Left lung (tissue), 10 donors: Measurements from ENCODE around the gene LRRC3B. TPM values are rescaled to one million over a fixed set of nuclear protein-coding genes. Genes with fewer than 3 reads are reported as not detected.

ENCODE experiments used
- ATAC-seq: fragments of 200-7000 bp; cut with Tn5 transposase; one replicate; pipeline ENCODE4 v1.9.1; 2020; ENCODE audit warnings: moderate library complexity
- DNase-seq, 4 donors: peaks; one replicate each; pipeline ENCODE4 v3.0.0-alpha.2; 2013 to 2020
- H3K27ac ChIP-seq, 2 donors: fragments of 200-600 bp; sonication (generic) in 1 of 2; one replicate each; pipeline versions ENCODE4 v1.5.0 to v1.8.0; 2020 to 2021
- H3K27me3 ChIP-seq, 2 donors: fragments of 200-600 bp; sonication (generic) in 1 of 2; one replicate each; pipeline versions ENCODE4 v1.5.0 to v1.8.0; 2020 to 2021
- H3K36me3 ChIP-seq, 2 donors: fragments of 200-600 bp; sonication (generic) in 1 of 2; one replicate each; pipeline versions ENCODE4 v1.5.0 to v1.8.0; 2020 to 2021
- H3K4me1 ChIP-seq, 2 donors: fragments of 200-600 bp; one replicate each; pipeline ENCODE4 v1.8.0; 2021
- H3K4me3 ChIP-seq, 2 donors: fragments of 200-600 bp; sonication (generic) in 1 of 2; one replicate each; pipeline versions ENCODE4 v1.5.0 to v1.8.0; 2020 to 2021; ENCODE audit warnings: mild to moderate bottlenecking in 1 of 2
- H3K9me3 ChIP-seq, 2 donors: fragments of 200-600 bp; sonication (generic) in 1 of 2; one replicate each; pipeline versions ENCODE4 v1.5.0 to v1.8.0; 2020 to 2021
- intact Hi-C, 2 donors: fragments of 100-400 bp; cut with DNase I; formaldehyde crosslinking; loops; one replicate each; pipeline versions ENCODE4 v1.11.2 to v1.14.2; 2022
- polyA plus RNA-seq, 6 donors: library from polyadenylated mRNA; unstranded; fragments of 120-200 nt; gene quantifications; one replicate each; pipeline ENCODE4 v1.2.1, GENCODE V29; 2013; ENCODE audit not compliant: insufficient read length in 6 of 6
- total RNA-seq, 2 donors: library from RNA; stranded (reverse); fragmentation: NEBNext Ultra II Directional; extraction: Animal tissue kit (Norgen Biotek cat#: 25700); gene quantifications; one replicate each; pipeline ENCODE4 v1.2.1, GENCODE V29; 2021
- TF ChIP-seq, protein P1 (sequence below), 2 donors: fragments of 200-600 bp; sonication (generic) in 1 of 2; IDR thresholded peaks; one replicate each; pipeline versions ENCODE4 v1.5.0 to v1.8.0; 2021; ENCODE audit warnings: antibody characterized with exemption in 2 of 2
- donor health status: DM: no; HTN: yes; CAD: no.
- donor health status: DM: no; HTN: no; CAD: no.

LRRC3B gene
- total and polyA plus RNA-seq, 8 donors = 3.0 to 4.9 (median 4.3) TPM; not detected in 2

DNA sequence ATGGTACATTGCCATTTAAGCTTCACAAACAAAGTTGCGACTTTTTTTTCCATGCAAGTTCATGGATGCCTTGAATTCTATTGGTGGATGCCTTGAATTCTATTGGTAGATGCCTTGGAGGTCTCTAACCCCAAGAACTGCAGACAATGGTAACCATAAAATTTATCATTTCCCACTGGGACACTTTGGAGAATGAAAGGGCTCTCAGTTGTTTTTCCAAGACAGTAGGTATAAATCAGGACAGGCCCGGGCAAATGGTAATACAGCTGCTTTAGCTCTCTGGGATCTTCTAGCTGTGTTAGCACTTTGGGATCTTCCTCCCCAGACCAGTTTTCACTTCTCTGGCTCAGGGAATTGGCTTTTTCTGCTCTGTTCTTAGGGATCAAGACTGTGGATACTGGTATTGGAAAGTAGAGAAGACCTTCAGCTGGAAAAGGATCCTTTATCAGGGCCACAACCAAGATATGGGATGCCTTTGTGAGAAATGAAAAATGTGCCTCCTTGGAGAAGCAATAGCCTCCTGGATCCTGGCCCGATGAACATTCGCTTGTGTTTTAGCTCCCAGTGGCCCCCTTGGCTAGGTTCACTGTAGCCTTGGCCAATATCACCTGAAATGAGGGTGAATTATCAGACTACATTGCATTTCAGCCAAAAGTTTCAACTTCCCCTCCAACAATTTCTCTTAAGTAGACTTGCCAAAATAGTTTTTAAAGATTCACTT, 8.3 kb downstream of the LRRC3B start:
- H3K27ac ChIP-seq = no peak overlapping the region
- TF ChIP-seq, protein P1, sequence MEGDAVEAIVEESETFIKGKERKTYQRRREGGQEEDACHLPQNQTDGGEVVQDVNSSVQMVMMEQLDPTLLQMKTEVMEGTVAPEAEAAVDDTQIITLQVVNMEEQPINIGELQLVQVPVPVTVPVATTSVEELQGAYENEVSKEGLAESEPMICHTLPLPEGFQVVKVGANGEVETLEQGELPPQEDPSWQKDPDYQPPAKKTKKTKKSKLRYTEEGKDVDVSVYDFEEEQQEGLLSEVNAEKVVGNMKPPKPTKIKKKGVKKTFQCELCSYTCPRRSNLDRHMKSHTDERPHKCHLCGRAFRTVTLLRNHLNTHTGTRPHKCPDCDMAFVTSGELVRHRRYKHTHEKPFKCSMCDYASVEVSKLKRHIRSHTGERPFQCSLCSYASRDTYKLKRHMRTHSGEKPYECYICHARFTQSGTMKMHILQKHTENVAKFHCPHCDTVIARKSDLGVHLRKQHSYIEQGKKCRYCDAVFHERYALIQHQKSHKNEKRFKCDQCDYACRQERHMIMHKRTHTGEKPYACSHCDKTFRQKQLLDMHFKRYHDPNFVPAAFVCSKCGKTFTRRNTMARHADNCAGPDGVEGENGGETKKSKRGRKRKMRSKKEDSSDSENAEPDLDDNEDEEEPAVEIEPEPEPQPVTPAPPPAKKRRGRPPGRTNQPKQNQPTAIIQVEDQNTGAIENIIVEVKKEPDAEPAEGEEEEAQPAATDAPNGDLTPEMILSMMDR (IDR thresholded peaks at IDR 0.05) = no peak
- H3K4me3 ChIP-seq = no peak overlapping the region
- H3K36me3 ChIP-seq = no peaks in the 10 kb centered on the region
- no peaks in the 10 kb centered on the region for H3K9me3 ChIP-seq
- H3K27me3 ChIP-seq = no peaks in the 10 kb centered on the region
- DNase-seq (no peak), ATAC-seq (no peak)
- intact Hi-C loops = no loop called here
- H3K4me1 ChIP-seq = no peaks in the 10 kb centered on the region

DNA sequence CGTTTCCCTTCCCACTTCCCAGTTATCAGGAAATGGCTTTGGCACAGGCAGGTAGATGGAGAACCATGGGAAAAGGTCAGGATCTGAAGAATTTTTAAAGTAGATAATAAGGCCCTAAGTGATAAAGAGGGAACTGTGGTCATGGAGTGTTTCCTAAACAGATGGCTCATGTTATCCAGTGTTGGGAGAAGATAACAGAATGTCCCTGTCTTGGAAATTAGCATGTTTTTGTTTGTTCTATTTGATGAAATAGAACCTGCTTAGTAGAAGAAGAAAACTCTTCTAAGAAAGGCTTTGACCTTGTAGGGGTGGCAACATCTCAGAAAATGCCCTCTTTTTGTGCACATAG, 8.8 kb downstream of the LRRC3B start:
- Histone ChIP-seq H3K27ac (no peak overlapping the region), H3K36me3 (no peaks in the 10 kb centered on the region), H3K27me3 (no peaks in the 10 kb centered on the region), H3K4me3 (no peak overlapping the region), H3K9me3 (no peaks in the 10 kb centered on the region), H3K4me1 (no peaks in the 10 kb centered on the region)
- ATAC-seq (no peak), DNase-seq (no peak)
- TF ChIP-seq, protein P1 (IDR thresholded peaks at IDR 0.05) = no peak
- intact Hi-C loops = no loop called here

DNA sequence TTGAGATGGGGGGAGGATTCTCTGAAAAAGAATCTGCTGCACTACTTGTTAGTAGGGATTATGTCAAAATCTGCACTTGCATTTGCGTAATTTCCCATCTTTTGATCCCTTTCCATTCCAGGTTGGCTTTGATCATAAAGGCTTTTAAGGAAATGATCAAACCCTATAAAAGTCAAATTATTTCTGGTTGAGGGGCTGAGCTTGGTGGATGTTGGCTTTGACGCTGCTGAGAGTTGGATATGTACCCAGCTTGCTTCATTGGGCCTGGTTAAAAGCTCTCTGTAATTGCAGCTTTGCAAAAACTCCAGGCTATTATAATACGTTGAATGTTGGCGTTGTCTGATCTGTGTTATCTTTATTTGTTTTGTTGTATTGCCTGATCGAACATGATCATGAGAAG, 12.0 kb downstream of the LRRC3B start:
- Histone ChIP-seq H3K27me3 (no peaks in the 10 kb centered on the region), H3K9me3 (no peaks in the 10 kb centered on the region), H3K27ac (no peak overlapping the region), H3K4me1 (no peaks in the 10 kb centered on the region), H3K4me3 (no peak overlapping the region), H3K36me3 (no peaks in the 10 kb centered on the region)
- ATAC-seq (no peak), DNase-seq (no peak)
- intact Hi-C loops = no loop called here
- TF ChIP-seq, protein P1 (IDR thresholded peaks at IDR 0.05) = no peak

DNA sequence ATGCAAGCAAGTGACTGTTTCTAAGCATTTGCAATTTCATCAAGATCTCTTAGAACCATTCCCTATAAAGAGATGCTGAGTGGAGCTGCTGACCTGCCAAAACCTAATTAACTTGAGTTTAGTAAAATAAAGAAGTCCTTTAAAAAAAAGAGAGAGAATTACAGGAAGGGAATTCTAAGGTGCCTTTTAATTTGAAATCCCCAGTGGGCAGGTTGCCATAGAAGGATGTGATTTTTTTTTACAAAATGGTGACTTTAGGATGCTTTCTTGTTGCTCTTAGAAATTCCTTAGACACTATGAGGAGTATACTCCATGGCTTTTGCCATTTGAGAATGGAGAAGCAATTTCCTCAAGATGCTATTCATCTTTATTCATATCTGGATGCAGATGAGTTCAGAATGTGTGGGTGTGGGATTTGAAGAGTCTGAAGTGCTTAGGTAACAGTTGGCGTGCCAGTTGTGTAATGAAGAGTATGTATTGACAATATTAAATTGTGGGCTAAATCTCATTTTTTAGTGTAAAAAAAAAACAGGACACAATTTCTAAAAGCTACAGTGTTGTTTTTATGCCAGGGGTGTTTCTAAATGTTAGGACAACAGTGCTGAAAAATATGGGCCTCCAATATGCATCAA, 13.6 kb downstream of the LRRC3B start:
- no peaks in the 10 kb centered on the region for H3K36me3 ChIP-seq
- no peaks in the 10 kb centered on the region for H3K27me3 ChIP-seq
- no peak for ATAC-seq
- H3K27ac ChIP-seq = no peak overlapping the region
- no peaks in the 10 kb centered on the region for H3K9me3 ChIP-seq
- DNase-seq = no peak
- intact Hi-C loops = no loop called here
- TF ChIP-seq, protein P1 (IDR thresholded peaks at IDR 0.05) = no peak
- H3K4me3 ChIP-seq = no peak overlapping the region
- H3K4me1 ChIP-seq = no peaks in the 10 kb centered on the region

DNA sequence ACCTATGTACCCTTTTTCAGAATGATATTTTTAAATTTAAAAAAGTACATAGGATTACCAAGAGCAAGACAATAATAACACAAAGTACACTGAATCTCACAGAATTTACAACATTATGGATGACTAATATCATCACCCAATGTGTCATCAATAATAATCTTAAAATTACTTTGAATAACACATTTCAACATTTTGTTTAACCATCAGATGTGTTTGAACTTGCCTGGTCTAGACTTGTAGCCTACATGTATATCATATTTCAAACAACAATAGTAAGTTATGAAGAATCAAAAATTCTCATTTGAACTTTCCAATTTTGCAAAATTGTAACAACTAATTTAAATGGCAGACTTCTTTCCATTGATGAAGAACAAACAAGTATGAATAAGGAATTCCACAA, 15.1 kb downstream of the LRRC3B start:
- no peak overlapping the region for H3K27ac ChIP-seq
- H3K4me3 ChIP-seq = no peak overlapping the region
- DNase-seq = no peak
- no peaks in the 10 kb centered on the region for H3K9me3 ChIP-seq
- TF ChIP-seq, protein P1 (IDR thresholded peaks at IDR 0.05) = no peak
- intact Hi-C loops = no loop called here
- H3K36me3 ChIP-seq = no peaks in the 10 kb centered on the region
- H3K4me1 ChIP-seq = no peaks in the 10 kb centered on the region
- H3K27me3 ChIP-seq = no peaks in the 10 kb centered on the region
- no peak for ATAC-seq
